H1 (cell line): ENCODE results near the gene EPHA2. TPM values are rescaled to one million over a fixed set of nuclear protein-coding genes. Genes with fewer than 3 reads are reported as not detected.

ENCODE experiments used
- CTCF ChIA-PET: fragments of 300-600 bp; sonication (Branson Sonifier 250); formaldehyde crosslinking; loops from one replicate; lab custom pipeline; 2021; ENCODE audit not compliant: partially characterized antibody; lab: Charles Lee
- POLR2A ChIA-PET: fragments of 300-600 bp; sonication (Branson Sonifier 250); formaldehyde crosslinking; loops from one replicate; lab custom pipeline; 2021; ENCODE audit warnings: inconsistent platforms; ENCODE audit not compliant: partially characterized antibody; lab: Charles Lee
- DNase-seq, 2 experiments: peaks; one replicate each; pipeline versions ENCODE4 v3.0.0 to v3.0.0-alpha.2; 2010 to 2022; ENCODE audit warnings: low spot score in 2 of 2, low read depth in 1 of 2, mixed read lengths in 1 of 2
- FAIRE-seq: peaks from 2 replicates; lab custom pipeline; 2011; peaks lifted over from hg19 to GRCh38; lab: Jason Lieb, UNC
- H2AFZ ChIP-seq: 2 replicates; pipeline ENCODE4 v1.8.1; 2012; ENCODE audit warnings: low read length, inconsistent platforms
- H2AK5ac ChIP-seq: 2 replicates; pipeline ENCODE4 v1.6.1; 2013; ENCODE audit warnings: low read depth, low read length
- H2BK120ac ChIP-seq: replicated peaks from 2 replicates; pipeline ENCODE3; 2013; ENCODE audit warnings: low read depth, low read length, inconsistent platforms
- H2BK12ac ChIP-seq: 2 replicates; pipeline ENCODE4 v1.6.1; 2013; ENCODE audit warnings: low read depth, low read length
- H2BK15ac ChIP-seq: 2 replicates; pipeline ENCODE4 v1.6.1; 2013; ENCODE audit warnings: low read length
- H2BK20ac ChIP-seq: 2 replicates; pipeline ENCODE4 v1.6.1; 2013; ENCODE audit warnings: low read length
- H2BK5ac ChIP-seq: 2 replicates; pipeline ENCODE4 v1.6.1; 2013; ENCODE audit warnings: low read depth, low read length
- H3K14ac ChIP-seq: 2 replicates; pipeline ENCODE4 v1.6.1; 2013; ENCODE audit warnings: inconsistent platforms; ENCODE audit not compliant: insufficient read length
- H3K18ac ChIP-seq: 2 replicates; pipeline ENCODE4 v1.6.1; 2013; ENCODE audit warnings: low read length; ENCODE audit errors: extremely low read depth
- H3K23ac ChIP-seq: 2 replicates; pipeline ENCODE4 v1.6.1; 2013; ENCODE audit warnings: inconsistent platforms; ENCODE audit not compliant: insufficient read length
- H3K23me2 ChIP-seq: 2 replicates; pipeline ENCODE4 v1.6.1; 2013; ENCODE audit warnings: low read depth, low read length
- H3K27ac ChIP-seq: 2 replicates; pipeline ENCODE4 v1.6.1; 2011; ENCODE audit warnings: low read depth, low read length, inconsistent platforms
- H3K27me3 ChIP-seq, 4 experiments: replicated peaks in 1 of 4; 1 replicate in 1 of 4; 2 replicates in 3 of 4; pipeline versions ENCODE4 v1.6.1 to v1.8.1; 2011 to 2013; ENCODE audit warnings: low read length in 3 of 4, mild to moderate bottlenecking in 3 of 4, inconsistent platforms in 2 of 4, mixed read lengths in 2 of 4, moderate library complexity in 1 of 4; ENCODE audit not compliant: control insufficient read depth in 3 of 4, insufficient read depth in 3 of 4; ENCODE audit errors: extremely low read depth in 1 of 4
- H3K36me3 ChIP-seq, 4 experiments: 2 replicates each; pipeline versions ENCODE4 v1.6.1 to v1.8.1; 2011 to 2013; ENCODE audit warnings: mild to moderate bottlenecking in 4 of 4, low read length in 3 of 4, moderate library complexity in 2 of 4, control low read depth in 1 of 4, inconsistent platforms in 1 of 4; ENCODE audit not compliant: insufficient read depth in 4 of 4, control insufficient read depth in 2 of 4
- H3K4ac ChIP-seq: replicated peaks from 2 replicates; pipeline ENCODE3; 2013; ENCODE audit warnings: low read length, low read depth, mixed read lengths, inconsistent platforms; ENCODE audit not compliant: insufficient read length
- H3K4me1 ChIP-seq, 4 experiments: replicated peaks in 1 of 4; 1 replicate in 1 of 4; 2 replicates in 3 of 4; pipeline versions ENCODE4 v1.6.1 to v1.8.1; 2011 to 2013; ENCODE audit warnings: low read length in 3 of 4, inconsistent platforms in 2 of 4, mixed read lengths in 1 of 4; ENCODE audit not compliant: insufficient read depth in 4 of 4, control insufficient read depth in 3 of 4
- H3K4me2 ChIP-seq, 2 experiments: 2 replicates each; pipeline versions ENCODE4 v1.6.1 to v1.8.1; 2011 to 2013; ENCODE audit warnings: low read depth in 2 of 2, low read length in 2 of 2, control low read depth in 1 of 2, inconsistent platforms in 1 of 2, mild to moderate bottlenecking in 1 of 2; ENCODE audit not compliant: insufficient read depth in 1 of 2
- H3K4me3 ChIP-seq, 4 experiments: fragments of 200-600, 300-600 bp in 1 of 4; sonication (generic), shearing (Covaris generic), sonication (Bioruptor Twin) in 1 of 4; 2 replicates each; pipeline versions ENCODE4 v1.5.1 to v1.8.1; 2011 to 2016; ENCODE audit warnings: low read length in 4 of 4, low read depth in 3 of 4, control low read depth in 2 of 4, inconsistent platforms in 2 of 4, mild to moderate bottlenecking in 2 of 4, mixed read lengths in 1 of 4, moderate library complexity in 1 of 4; ENCODE audit not compliant: insufficient read depth in 2 of 4; ENCODE audit errors: extremely low read depth in 1 of 4
- H3K56ac ChIP-seq: replicated peaks from 2 replicates; pipeline ENCODE3; 2013; ENCODE audit warnings: low read depth, mild to moderate bottlenecking, mixed read lengths, low read length, inconsistent platforms; ENCODE audit not compliant: insufficient read length
- H3K79me1 ChIP-seq: 2 replicates; pipeline ENCODE4 v1.6.1; 2013; ENCODE audit warnings: low read depth, low read length, control low read depth
- H3K79me2 ChIP-seq, 2 experiments: 2 replicates each; pipeline versions ENCODE4 v1.6.1 to v1.8.1; 2012 to 2013; ENCODE audit warnings: low read length in 2 of 2, mild to moderate bottlenecking in 2 of 2, inconsistent platforms in 1 of 2; ENCODE audit not compliant: insufficient read depth in 2 of 2, control insufficient read depth in 1 of 2
- H3K9ac ChIP-seq, 4 experiments: replicated peaks in 1 of 4; 1 replicate in 1 of 4; 2 replicates in 3 of 4; pipeline versions ENCODE4 v1.6.1 to v1.8.1; 2011 to 2013; ENCODE audit warnings: low read depth in 3 of 4, low read length in 3 of 4, control low read depth in 2 of 4, mild to moderate bottlenecking in 2 of 4, moderate library complexity in 2 of 4, inconsistent platforms in 1 of 4; ENCODE audit errors: extremely low read depth in 1 of 4
- H3K9me3 ChIP-seq, 2 experiments: 2 replicates each; pipeline versions ENCODE4 v1.6.1 to v1.8.1; 2012 to 2013; ENCODE audit warnings: mild to moderate bottlenecking in 2 of 2, moderate library complexity in 2 of 2, control low read depth in 1 of 2, inconsistent platforms in 1 of 2, low read depth in 1 of 2, low read length in 1 of 2, mixed read lengths in 1 of 2; ENCODE audit not compliant: insufficient read depth in 2 of 2
- H4K20me1 ChIP-seq, 2 experiments: replicated peaks in 1 of 2; 2 replicates each; pipeline versions ENCODE3 to v1.8.1; 2011 to 2013; ENCODE audit warnings: inconsistent platforms in 2 of 2, low read length in 2 of 2, mild to moderate bottlenecking in 1 of 2; ENCODE audit not compliant: insufficient read depth in 2 of 2, control insufficient read depth in 1 of 2
- H4K5ac ChIP-seq: 2 replicates; pipeline ENCODE4 v1.6.1; 2013; ENCODE audit warnings: low read length, low read depth, mixed read lengths, inconsistent platforms; ENCODE audit not compliant: insufficient read length
- H4K8ac ChIP-seq: 2 replicates; pipeline ENCODE4 v1.8.0; 2013; ENCODE audit warnings: mild to moderate bottlenecking, moderate library complexity, low read length, inconsistent platforms; ENCODE audit not compliant: insufficient read depth; ENCODE audit errors: extremely low read depth
- H4K91ac ChIP-seq: replicated peaks from 2 replicates; pipeline ENCODE3; 2013; ENCODE audit warnings: low read length, mixed read lengths, inconsistent platforms; ENCODE audit not compliant: insufficient read length
- HDAC2 ChIP-seq, 2 experiments: fragments of 300-600 bp in 1 of 2; sonication (generic) in 1 of 2; IDR thresholded peaks; 2 replicates each; pipeline ENCODE4 v1.6.1; 2011 to 2012; ENCODE audit warnings: low read depth in 2 of 2, low read length in 2 of 2, mild to moderate bottlenecking in 2 of 2, moderate library complexity in 2 of 2, borderline replicate concordance in 1 of 2, inconsistent platforms in 1 of 2
- NRF1 ChIP-seq: IDR thresholded peaks from 2 replicates; pipeline ENCODE4 v1.6.1; 2011; ENCODE audit warnings: mild to moderate bottlenecking, low read depth, low read length, improper control_type of control experiment
- WGBS, 2 experiments: shearing (Covaris generic) in 1 of 2; methylation state at CpG; one replicate each; pipeline versions ENCODE4 v1.1.6 to v1.1.7; 2013 to 2015; ENCODE audit warnings: low lambda C conversion rate in 2 of 2, mixed read lengths in 2 of 2, inconsistent platforms in 1 of 2, low coverage in 1 of 2, missing lambda C conversion rate in 1 of 2; ENCODE audit not compliant: insufficient replicate concordance in 2 of 2, insufficient coverage in 1 of 2, insufficient read length in 1 of 2; ENCODE audit errors: extremely low coverage in 1 of 2, missing lambda C conversion rate in 1 of 2; 5-methylcytosine and 5-hydroxymethylcytosine counted together
- polyA plus RNA-seq, 7 experiments: library from polyadenylated mRNA; depleted of rRNA in 3 of 7; stranded (reverse) in 5 of 7; unstranded in 2 of 7; fragments of >200 nt in 5 of 7; fragments of 200-250 nt in 2 of 7; gene quantifications; 1 replicate in 5 of 7; 2 replicates in 1 of 7; 4 replicates in 1 of 7; pipeline versions ENCODE4 v1.2.1 to v1.2.3, GENCODE V29; 2011 to 2013; ENCODE audit warnings: missing spikeins in 2 of 7, mixed read lengths in 2 of 7
- total RNA-seq: library from RNA; stranded (reverse); fragmentation: NEBNext Ultra II Directional; extraction: Animal tissue kit (Norgen Biotek cat#: 25700); gene quantifications from 2 replicates; pipeline ENCODE4 v1.2.1, GENCODE V29; 2021

EPHA2 gene
- total and polyA plus RNA-seq, 2 of the 8 experiments (the other 6 are each of a cell fraction or from before 2014, with no cell fraction given), result 26.8 to 33.6 TPM

DNA sequence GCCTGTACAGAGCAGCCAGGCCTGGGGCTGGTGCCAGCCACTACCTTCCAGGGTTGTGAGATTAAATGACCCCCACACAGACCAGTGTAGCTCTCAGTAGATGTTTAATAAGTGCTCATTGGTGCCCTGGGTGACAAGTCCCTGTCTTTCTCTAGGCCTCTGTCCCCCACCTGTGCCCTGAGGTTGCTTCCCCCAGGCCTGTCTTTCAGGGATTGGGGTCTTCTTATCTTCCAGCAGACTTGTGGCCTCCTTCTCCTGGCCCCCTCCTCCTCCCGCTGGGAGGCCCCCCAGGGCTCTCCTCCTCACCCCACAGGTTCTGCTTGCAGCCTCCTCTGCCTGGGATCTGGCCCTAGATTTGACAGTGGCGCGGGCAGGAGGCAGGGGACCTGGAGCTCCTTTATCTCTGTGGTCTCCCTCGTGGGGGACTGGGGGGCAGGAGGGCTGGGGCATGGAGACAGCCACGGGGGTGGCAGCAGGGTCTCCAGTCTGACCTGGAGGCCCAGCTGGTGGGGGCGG is 40.3 kb downstream of the EPHA2 start:
- ChIA-PET POLR2A (interaction anchor here (0.9 to 3.2 kb wide), 7 partner anchors 10 to 59 kb away, joined by 3 to 11 read pairs (median 3); partner anchors contain the start of gene EPHA2), CTCF (interaction anchor here (1.1 to 31.3 kb wide), 3 partner anchors 34 to 74 kb away, joined by 3 to 522 read pairs (median 11); partner anchors contain the start of gene FAM131C)
- Histone ChIP-seq H3K4ac (peak overlapping the region; percentile 59), H4K91ac (peak overlapping the region; percentile 82), H4K5ac (peak overlapping the region; percentile 59), H3K14ac (no peak overlapping the region), H3K18ac (peak overlapping the region; percentile 95), H2BK5ac (peak overlapping the region; percentile 87; the same call in 1 of the 2 replicates), H3K56ac (peak overlapping the region; percentile 24), H2BK20ac (peak overlapping the region; percentile 74; the same call in 1 of the 2 replicates), H3K4me2 (peak overlapping the region; percentile 29 to 47; a peak in 3 of 4 replicates), H3K23ac (no peak overlapping the region), H3K9me3 (no peaks in the 10 kb centered on the region), H2AFZ (no peak overlapping the region), H3K79me1 (no peaks in the 10 kb centered on the region; the same call in 1 of the 2 replicates), H4K8ac (peak overlapping the region; percentile 82; the same call in 1 of the 2 replicates), H2BK12ac (peak overlapping the region; percentile 90), H2AK5ac (0 out of 2 replicates have a peak overlapping the region, but pooled peaks have one; percentile 32), H3K23me2 (no peaks in the 10 kb centered on the region; the same call in 1 of the 2 replicates), H2BK120ac (peak overlapping the region; percentile 90), H3K9ac (no peak overlapping the region), H3K4me3 (peak overlapping the region in 1 of 4 experiments; percentile 32; a peak in 3 of 8 replicates), H3K36me3 (no peaks in the 10 kb centered on the region), H3K27me3 (no peaks in the 10 kb centered on the region), H3K27ac (peak overlapping the region; percentile 43; the same call in 1 of the 2 replicates), H3K4me1 (peaks cover 20 to 47% (median 31%) of the 10 kb centered on the region in 4 experiments), H4K20me1 (no peaks in the 10 kb centered on the region), H2BK15ac (no peak overlapping the region), H3K79me2 (no peaks in the 10 kb centered on the region)
- DNase-seq, result no peak
- TF ChIP-seq NRF1, result no peak
- 0 out of 4 replicates have a peak, but pooled peaks of 1 of the 2 experiments have one; percentile 22 for TF ChIP-seq HDAC2 (IDR thresholded peaks at IDR 0.05; ENCODE audit: borderline replicate concordance in 1 of 2, low read depth in 2 of 2, low read length in 2 of 2)
- WGBS, 2 experiments, result 21% methylated on average over 4 of the region's 6 CpGs; no CpG with 5 or more reads in 1 of the 2 experiments
- no peak for FAIRE-seq
